GM12875 (cell line): ENCODE data around the gene MARCKS.

Experiments used
- H3K4me3 ChIP-seq: one replicate; pipeline ENCODE4 v1.5.1; 2011; ENCODE audit warnings: low read depth, low read length, control low read depth
- CTCF ChIP-seq: IDR thresholded peaks from 2 replicates; pipeline ENCODE4 v1.5.1; 2011; ENCODE audit warnings: low read depth, mild to moderate bottlenecking, control low read depth, inconsistent platforms, low read length, moderate library complexity, borderline replicate concordance; ENCODE audit not compliant: insufficient read depth

MARCKS gene

GRCh38 chr6:113882336-113883022 lies 25.3 kb downstream of the MARCKS start:
- H3K4me3 ChIP-seq: no peak overlapping the region
- TF ChIP-seq CTCF: no peak

GRCh38 chr6:113884011-113884410 lies 26.9 kb downstream of the MARCKS start:
- TF ChIP-seq CTCF: no peak
- no peak overlapping the region for H3K4me3 ChIP-seq

- TF ChIP-seq CTCF: no peak
- H3K4me3 ChIP-seq: no peak overlapping the region
Measured at GRCh38 chr6:113886512-113886911, 29.4 kb downstream of the MARCKS start.

GRCh38 chr6:113888493-113888892 lies 31.3 kb downstream of the MARCKS start:
- no peak for TF ChIP-seq CTCF
- H3K4me3 ChIP-seq: no peak overlapping the region

GRCh38 chr6:113888956-113889630 lies 31.9 kb downstream of the MARCKS start:
- TF ChIP-seq CTCF: no peak

GRCh38 chr6:113893451-113893850 lies 36.3 kb downstream of the MARCKS start:
- no peak for TF ChIP-seq CTCF
- H3K4me3 ChIP-seq: no peak overlapping the region

More at GRCh38 chr6:113888956-113889630, 31.9 kb downstream of the MARCKS start:
- H3K4me3 ChIP-seq: no peak overlapping the region

GRCh38 chr6:113893866-113894265 lies 36.7 kb downstream of the MARCKS start:
- TF ChIP-seq CTCF: no peak
- no peak overlapping the region for H3K4me3 ChIP-seq
